HEK293 (cell line): ENCODE results near the gene NEAT1.

Experiments
- CTCF ChIA-PET: fragments of 350-600 bp; formaldehyde crosslinking; extraction: SDS; loops from one replicate; lab custom pipeline; 2021; ENCODE audit warnings: antibody characterized with exemption; lab: Yijun Ruan, JAX
- POLR2A ChIA-PET: fragments of 300-600 bp; formaldehyde crosslinking; extraction: SDS; loops from one replicate; lab custom pipeline; 2020; ENCODE audit warnings: antibody characterized with exemption, inconsistent platforms; lab: Yijun Ruan, JAX
- H3K27ac ChIP-seq: fragments of 200-500 bp; sonication (Bioruptor generic); 2 replicates; pipeline ENCODE4 v1.5.1; 2014; ENCODE audit warnings: low read depth, low read length, control low read depth, inconsistent platforms; ENCODE audit errors: extremely low read depth
- H3K36me3 ChIP-seq, 2 experiments: fragments of 200-500 bp in 1 of 2; sonication (Bioruptor generic) in 1 of 2; 1 replicate in 1 of 2; 2 replicates in 1 of 2; pipeline ENCODE4 v1.5.1; 2014 to 2017; ENCODE audit warnings: inconsistent platforms in 2 of 2, low read length in 2 of 2; ENCODE audit not compliant: control insufficient read depth in 2 of 2, insufficient read depth in 1 of 2
- H3K4me1 ChIP-seq: fragments of 200-500 bp; sonication (Bioruptor generic); 2 replicates; pipeline ENCODE4 v1.5.1; 2014; ENCODE audit warnings: mild to moderate bottlenecking, low read length, inconsistent platforms; ENCODE audit not compliant: control insufficient read depth, insufficient read depth
- H3K4me3 ChIP-seq: 2 replicates; pipeline ENCODE4 v1.5.1; 2011; ENCODE audit warnings: low read depth, mild to moderate bottlenecking, control low read depth, low read length, moderate library complexity
- H3K9me3 ChIP-seq: fragments of 200-500 bp; sonication (Bioruptor generic); 2 replicates; pipeline ENCODE4 v1.5.1; 2014; ENCODE audit warnings: low read depth, low read length, inconsistent platforms; ENCODE audit not compliant: control insufficient read depth, insufficient read depth
- MEIS1 ChIP-seq: sonication (generic); formaldehyde crosslinking; IDR thresholded peaks from 2 replicates; pipeline ENCODE4 v1.8.1; 2022; ENCODE audit warnings: missing genetic modification reagents, mild to moderate bottlenecking, borderline replicate concordance
- PRDM4 ChIP-seq: fragments of 450-650 bp; formaldehyde crosslinking; IDR thresholded peaks from 2 replicates; pipeline ENCODE4 v1.5.1; 2017; ENCODE audit warnings: missing biosample characterization, missing genetic modification characterization
- SCRT2 ChIP-seq: fragments of 450-650 bp; formaldehyde crosslinking; IDR thresholded peaks from 2 replicates; pipeline ENCODE4 v1.5.1; 2016; ENCODE audit warnings: missing biosample characterization, missing genetic modification characterization
- TCF7L2 ChIP-seq: IDR thresholded peaks from 2 replicates; pipeline ENCODE4 v1.6.1; 2011; ENCODE audit warnings: low read depth, mild to moderate bottlenecking, inconsistent platforms, low read length, moderate library complexity, borderline replicate concordance
- ZBTB44 ChIP-seq: fragments of 450-650 bp; IDR thresholded peaks from 2 replicates; pipeline ENCODE4 v1.5.1; 2018; ENCODE audit warnings: missing biosample characterization, mild to moderate bottlenecking, missing genetic modification characterization
- ZNF19 ChIP-seq: fragments of 450-650 bp; formaldehyde crosslinking; IDR thresholded peaks from 2 replicates; pipeline ENCODE4; 2016; ENCODE audit warnings: missing biosample characterization, missing genetic modification characterization, low read depth
- ZNF24 ChIP-seq: fragments of 450-650 bp; formaldehyde crosslinking; IDR thresholded peaks from 2 replicates; pipeline ENCODE4 v1.5.1; 2016; ENCODE audit warnings: missing biosample characterization, missing genetic modification characterization
- ZNF280D ChIP-seq: fragments of 450-650 bp; formaldehyde crosslinking; IDR thresholded peaks from 2 replicates; pipeline ENCODE4 v1.5.1; 2016; ENCODE audit warnings: missing biosample characterization, missing genetic modification characterization
- ZNF341 ChIP-seq: fragments of 450-650 bp; formaldehyde crosslinking; IDR thresholded peaks from 2 replicates; pipeline ENCODE4; 2016; ENCODE audit warnings: low read depth, missing biosample characterization, missing genetic modification characterization
- ZNF354C ChIP-seq: fragments of 450-650 bp; formaldehyde crosslinking; IDR thresholded peaks from 2 replicates; pipeline ENCODE4 v1.5.1; 2016; ENCODE audit warnings: missing biosample characterization, missing genetic modification characterization, low read depth, borderline replicate concordance
- ZNF416 ChIP-seq: fragments of 450-650 bp; formaldehyde crosslinking; IDR thresholded peaks from 2 replicates; pipeline ENCODE4 v1.5.1; 2016; ENCODE audit warnings: missing biosample characterization, missing genetic modification characterization
- ZNF449 ChIP-seq: fragments of 450-650 bp; formaldehyde crosslinking; IDR thresholded peaks from 2 replicates; pipeline ENCODE4 v1.5.1; 2017; ENCODE audit warnings: missing biosample characterization, mild to moderate bottlenecking, missing genetic modification characterization, moderate library complexity
- ZNF473 ChIP-seq: fragments of 450-650 bp; formaldehyde crosslinking; IDR thresholded peaks from 2 replicates; pipeline ENCODE4 v1.5.1; 2017; ENCODE audit warnings: missing biosample characterization, missing genetic modification characterization
- ZNF530 ChIP-seq: fragments of 450-650 bp; formaldehyde crosslinking; IDR thresholded peaks from 2 replicates; pipeline ENCODE4 v1.5.1; 2016; ENCODE audit warnings: low read depth, missing biosample characterization, missing genetic modification characterization
- ZNF549 ChIP-seq: fragments of 450-650 bp; IDR thresholded peaks from 2 replicates; pipeline ENCODE4 v1.5.1; 2018; ENCODE audit warnings: missing biosample characterization, missing genetic modification characterization, mild to moderate bottlenecking, inconsistent platforms, moderate library complexity
- ZNF555 ChIP-seq: fragments of 450-650 bp; formaldehyde crosslinking; conservative IDR thresholded peaks from 2 replicates; pipeline ENCODE4 v1.5.1; 2017; ENCODE audit warnings: missing biosample characterization, mild to moderate bottlenecking, missing genetic modification characterization, inconsistent platforms
- ZNF623 ChIP-seq: fragments of 450-650 bp; formaldehyde crosslinking; IDR thresholded peaks from 2 replicates; pipeline ENCODE4 v1.5.1; 2016; ENCODE audit warnings: missing biosample characterization, missing genetic modification characterization
- ZNF629 ChIP-seq: fragments of 450-650 bp; formaldehyde crosslinking; IDR thresholded peaks from 2 replicates; pipeline ENCODE4 v1.5.1; 2017; ENCODE audit warnings: missing biosample characterization, missing genetic modification characterization
- ZNF658 ChIP-seq: fragments of 450-650 bp; formaldehyde crosslinking; IDR thresholded peaks from 2 replicates; pipeline ENCODE4; 2016; ENCODE audit warnings: missing biosample characterization, missing genetic modification characterization
- ZNF701 ChIP-seq: fragments of 450-650 bp; formaldehyde crosslinking; IDR thresholded peaks from 2 replicates; pipeline ENCODE4 v1.5.1; 2016; ENCODE audit warnings: missing biosample characterization, missing genetic modification characterization
- ZNF76 ChIP-seq: fragments of 450-650 bp; formaldehyde crosslinking; IDR thresholded peaks from 2 replicates; pipeline ENCODE4; 2016; ENCODE audit warnings: low read depth, missing biosample characterization, missing genetic modification characterization, borderline replicate concordance
- ZSCAN4 ChIP-seq: fragments of 450-650 bp; formaldehyde crosslinking; IDR thresholded peaks from 2 replicates; pipeline ENCODE4 v1.5.1; 2017; ENCODE audit warnings: missing biosample characterization, missing genetic modification characterization
- ZSCAN5A ChIP-seq: fragments of 450-650 bp; formaldehyde crosslinking; IDR thresholded peaks from 2 replicates; pipeline ENCODE4 v1.5.1; 2016; ENCODE audit warnings: missing biosample characterization, missing genetic modification characterization

NEAT1 gene

GRCh38 chr11:65420506-65420905 lies 2.1 kb upstream of the NEAT1 start:
- Histone ChIP-seq H3K4me1 (peaks cover 6% of the 10 kb centered on the region), H3K36me3 (peaks cover 0 to 28% of the 10 kb centered on the region in 2 experiments; a peak in 1 of 3 replicates), H3K27ac (peak overlapping the region; percentile 98), H3K9me3 (no peaks in the 10 kb centered on the region), H3K4me3 (no peak overlapping the region; the same call in 1 of the 2 replicates)
- TF ChIP-seq ZSCAN4 (tag by site-specific recombination) (no peak), ZNF354C (tag by site-specific recombination) (no peak), ZNF19 (tag by site-specific recombination) (no peak), ZSCAN5A (no peak), ZNF623 (tag by site-specific recombination) (no peak), ZNF549 (tag by site-specific recombination) (no peak), ZNF629 (no peak), ZNF658 (tag by site-specific recombination) (no peak), TCF7L2 (no peak), ZNF416 (no peak), ZNF449 (no peak), ZBTB44 (no peak), MEIS1 (no peak), ZNF530 (no peak), ZNF701 (tag by site-specific recombination) (no peak), ZNF341 (tag by site-specific recombination) (no peak), ZNF555 (tag by site-specific recombination) (no peak)
- ChIA-PET CTCF (interaction anchor here (0.5 to 1.2 kb wide), 3 partner anchors 12 to 53 kb away, joined by 3 to 4 read pairs (median 3); no protein-coding TSS in a partner anchor), POLR2A (interaction anchor here (0.9 to 16.9 kb wide), 8 partner anchors 9 to 79 kb away, joined by 3 to 1129 read pairs (median 26); partner anchors contain the start of genes MALAT1 and SLC25A45)

DNA sequence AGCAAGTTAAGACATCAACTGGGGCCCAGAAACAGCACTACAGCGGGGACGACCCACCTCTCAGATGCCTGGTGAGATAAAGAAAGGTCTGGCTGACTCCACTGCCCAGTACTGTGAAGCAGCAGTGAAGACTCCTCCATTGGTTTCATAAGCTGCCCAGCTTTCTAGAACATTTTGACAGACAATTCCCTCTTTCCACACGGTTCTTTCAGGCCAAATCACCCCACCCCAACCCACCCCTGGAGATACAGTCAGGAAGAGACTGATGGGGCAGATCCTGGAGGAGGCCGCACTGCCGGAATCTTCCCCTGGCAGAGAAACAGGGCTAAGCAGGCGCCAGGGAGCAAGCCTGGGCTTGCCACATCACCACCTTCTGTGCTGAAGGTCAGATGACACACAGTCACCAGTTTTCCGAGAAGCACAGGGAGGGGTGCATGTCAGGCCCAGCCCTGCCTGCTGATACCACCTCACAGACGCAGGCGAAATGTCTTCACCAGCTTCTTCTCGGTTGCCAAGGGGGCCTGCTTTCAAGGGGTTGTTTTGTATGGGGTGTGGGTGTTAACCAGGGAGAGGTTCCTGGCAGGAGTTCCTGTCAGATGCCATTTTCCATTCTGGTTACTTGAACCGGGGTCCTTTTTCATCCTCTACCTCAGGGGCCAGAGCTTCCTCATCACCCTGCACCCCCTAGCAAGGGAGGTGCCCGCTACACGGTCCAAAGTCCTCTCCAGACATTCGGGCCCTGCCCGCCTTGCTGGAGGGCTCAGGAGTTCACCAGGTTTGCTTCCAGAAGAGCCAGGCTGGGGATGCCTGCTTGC lies 1.4 kb upstream of the NEAT1 start:
- Histone ChIP-seq H3K27ac (peak overlapping the region; percentile 98), H3K9me3 (no peaks in the 10 kb centered on the region), H3K4me1 (peaks cover 6% of the 10 kb centered on the region), H3K4me3 (peak overlapping the region; percentile 70), H3K36me3 (peaks cover 0 to 34% of the 10 kb centered on the region in 2 experiments; a peak in 1 of 3 replicates)
- CTCF ChIA-PET, result interaction anchor here (0.7 to 1.0 kb wide), 2 partner anchors 79 to 85 kb away, joined by 3 read pairs; no protein-coding TSS in a partner anchor
- POLR2A ChIA-PET, result interaction anchor here (0.9 to 16.9 kb wide), 15 partner anchors 9 to 159 kb away, joined by 3 to 1129 read pairs (median 13); partner anchors contain the start of genes FAM89B, MALAT1, POLA2 and SLC25A45
- TF ChIP-seq ZNF280D (tag by site-specific recombination) (no peak), PRDM4 (tag by site-specific recombination) (0 out of 2 replicates have a peak, but pooled peaks have one; percentile 42), ZNF473 (tag by site-specific recombination) (no peak), ZNF76 (tag by site-specific recombination) (peak; percentile 58; the same call in 1 of the 2 replicates), SCRT2 (tag by site-specific recombination) (no peak), ZNF24 (tag by site-specific recombination) (peak; percentile 72)
